Thoracic aorta (tissue), 2 donors: Measurements from ENCODE around the gene P2RY10. TPM values are rescaled to one million over a fixed set of nuclear protein-coding genes. Genes with fewer than 3 reads are reported as not detected.

Source experiments
- ATAC-seq: fragments of 150-250 bp; one replicate; pipeline ENCODE4 v1.8.0; 2017; ENCODE audit warnings: low read depth; ENCODE audit not compliant: insufficient number of reproducible peaks, low FRiP score
- DNase-seq: peaks from one replicate; pipeline ENCODE4 v3.0.0-alpha.2; 2020; ENCODE audit warnings: low spot score
- H3K27ac ChIP-seq, 2 donors: fragments of 200-600 bp; sonication (generic); 1 replicate in 1 of 2; 2 replicates in 1 of 2; pipeline ENCODE4 v1.5.1; 2016; ENCODE audit warnings: mild to moderate bottlenecking in 2 of 2, moderate library complexity in 2 of 2
- H3K27me3 ChIP-seq: fragments of 200-600 bp; sonication (generic); replicated peaks from 2 replicates; pipeline ENCODE4 v1.6.0; 2016; ENCODE audit warnings: mild to moderate bottlenecking; ENCODE audit not compliant: insufficient read depth
- H3K36me3 ChIP-seq: fragments of 200-600 bp; sonication (generic); one replicate; pipeline ENCODE4 v1.5.1; 2016
- H3K4me1 ChIP-seq, 2 donors: fragments of 200-600 bp; sonication (generic); 1 replicate in 1 of 2; 2 replicates in 1 of 2; pipeline versions ENCODE4 v1.5.1 to v1.6.0; 2016; ENCODE audit warnings: low read depth in 2 of 2, mild to moderate bottlenecking in 1 of 2; ENCODE audit not compliant: control insufficient read depth in 1 of 2
- H3K4me3 ChIP-seq: fragments of 200-600 bp; sonication (generic); 2 replicates; pipeline ENCODE4 v1.5.1; 2016; ENCODE audit warnings: mild to moderate bottlenecking
- H3K9me3 ChIP-seq: fragments of 200-600 bp; sonication (generic); 2 replicates; pipeline ENCODE4 v1.5.1; 2016
- CTCF ChIP-seq: fragments of 200-600 bp; sonication (generic); IDR thresholded peaks from one replicate; pipeline ENCODE4 v1.5.1; 2019; ENCODE audit warnings: antibody characterized with exemption
- total RNA-seq, 2 donors: library from RNA; depleted of rRNA; stranded (reverse); fragments of >200 nt; gene quantifications; one replicate each; pipeline versions ENCODE4 v1.1.0 to v1.2.3, GENCODE V29; 2016

The P2RY10 gene
- total RNA-seq, 2 donors from 2014 or later, result 0.54 to 2.5 TPM

GRCh38 chrX:78944351-78944750 is 840 bp upstream of the P2RY10 start:
- no peak for TF ChIP-seq CTCF
- DNase-seq (no peak), ATAC-seq (no peak)
- H3K36me3 ChIP-seq, result no peaks in the 10 kb centered on the region
- H3K4me1 ChIP-seq, result no peaks in the 10 kb centered on the region
- H3K9me3 ChIP-seq, result no peaks in the 10 kb centered on the region
- no peak overlapping the region for H3K27ac ChIP-seq
- H3K4me3 ChIP-seq, result no peak overlapping the region
- H3K27me3 ChIP-seq, result no peaks in the 10 kb centered on the region

- Histone ChIP-seq H3K36me3 (no peaks in the 10 kb centered on the region), H3K27me3 (no peaks in the 10 kb centered on the region), H3K27ac (no peak overlapping the region), H3K4me1 (no peaks in the 10 kb centered on the region), H3K9me3 (no peaks in the 10 kb centered on the region), H3K4me3 (no peak overlapping the region)
- no peak for TF ChIP-seq CTCF
- ATAC-seq (no peak), DNase-seq (no peak)
Observed at GRCh38 chrX:78946178-78946931, 1.2 kb downstream of the P2RY10 start.

- ATAC-seq (no peak), DNase-seq (no peak)
- Histone ChIP-seq H3K27me3 (no peaks in the 10 kb centered on the region), H3K4me3 (no peak overlapping the region), H3K9me3 (no peaks in the 10 kb centered on the region), H3K36me3 (no peaks in the 10 kb centered on the region), H3K27ac (no peak overlapping the region), H3K4me1 (no peaks in the 10 kb centered on the region)
- TF ChIP-seq CTCF, result no peak
Observed at GRCh38 chrX:78950009-78950835, 5.0 kb downstream of the P2RY10 start.

- H3K4me1 ChIP-seq, result no peaks in the 10 kb centered on the region
- H3K9me3 ChIP-seq, result no peaks in the 10 kb centered on the region
- no peak for ATAC-seq
Observed at GRCh38 chrX:78957049-78957767, 12.0 kb downstream of the P2RY10 start.

More at GRCh38 chrX:78957049-78957767, 12.0 kb downstream of the P2RY10 start:
- H3K27ac ChIP-seq, result no peak overlapping the region
- no peak overlapping the region for H3K4me3 ChIP-seq
- no peak for TF ChIP-seq CTCF
- no peaks in the 10 kb centered on the region for H3K27me3 ChIP-seq
- H3K36me3 ChIP-seq, result no peaks in the 10 kb centered on the region
- no peak for DNase-seq
